ENCODE data around the gene HNRNPA3.
A peak's percentile ranks its signal among the peaks of the same experiment; 100 is the strongest.
"Not testable (repeated sequence)": the region's sequence is repeated elsewhere in the genome, so short reads cannot be mapped to it uniquely, and the experiment has no call there.

Gene HNRNPA3

DNA sequence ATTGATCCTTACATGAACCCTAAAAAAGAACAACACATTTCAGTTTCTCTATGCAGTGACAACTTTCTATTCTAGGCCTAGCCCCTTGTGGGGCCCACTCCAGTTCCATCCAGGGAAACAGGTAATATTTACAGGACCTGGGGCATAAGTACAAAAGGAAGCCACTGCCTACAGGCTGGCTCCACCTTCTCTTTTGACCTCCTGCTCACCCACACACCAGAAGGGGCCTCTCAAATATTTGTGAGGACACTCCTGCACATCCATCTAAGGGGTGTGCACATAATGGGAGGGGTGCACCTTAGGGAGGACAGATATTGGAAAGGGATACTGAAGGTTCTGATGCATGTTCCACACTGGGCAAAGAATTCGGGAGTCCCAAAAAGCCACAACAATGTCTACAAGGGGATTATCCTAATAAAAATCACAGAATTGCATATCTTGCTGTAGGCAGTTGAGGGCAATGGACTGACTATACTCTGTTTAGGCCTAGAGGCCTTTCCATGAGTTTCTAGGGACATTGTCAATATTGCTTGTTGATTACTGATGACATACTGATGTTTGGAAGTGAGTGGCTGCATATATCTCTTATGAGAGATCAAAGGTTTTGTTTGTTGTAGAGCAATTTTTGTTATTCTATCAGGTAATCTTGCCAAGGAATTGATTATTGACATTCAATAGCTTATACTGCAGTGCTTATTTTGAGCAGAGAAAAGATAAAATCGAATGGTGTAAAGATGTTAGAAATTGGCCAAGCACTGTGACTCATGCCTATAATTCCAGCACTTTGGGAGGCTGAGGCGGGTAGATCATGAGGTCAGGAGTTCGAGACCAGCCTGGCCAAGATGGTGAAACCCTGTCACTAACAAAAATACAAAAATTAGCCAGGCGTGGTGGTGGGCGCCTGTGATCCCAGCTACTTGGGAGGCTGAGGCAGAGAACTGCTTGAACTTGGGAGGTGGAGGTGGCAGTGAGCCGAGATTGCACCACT is 23.8 kb upstream of the HNRNPA3 start:
- DNase-seq (ENCODE audit: low spot score): no peak

DNA sequence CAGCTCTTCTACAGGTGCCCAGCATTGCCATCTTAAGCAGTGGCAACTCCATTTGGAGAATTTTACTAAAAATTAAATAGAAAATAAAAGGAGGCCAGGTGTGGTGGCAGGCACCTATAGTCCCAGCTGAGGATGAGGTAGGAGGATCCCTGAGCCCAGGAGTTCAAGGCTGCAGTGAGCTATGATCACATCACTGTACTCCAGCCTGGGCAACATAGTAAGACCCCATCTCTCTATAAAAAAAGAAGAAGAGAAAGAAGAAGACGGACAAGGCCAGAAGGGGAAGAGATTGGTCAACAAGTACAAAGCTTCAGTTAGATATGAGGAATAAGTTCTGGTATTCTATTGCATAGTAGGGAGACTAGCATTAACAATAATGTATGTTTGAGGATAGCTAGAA is 21.7 kb upstream of the HNRNPA3 start:
- no peak for DNase-seq (ENCODE audit: low spot score)

DNA sequence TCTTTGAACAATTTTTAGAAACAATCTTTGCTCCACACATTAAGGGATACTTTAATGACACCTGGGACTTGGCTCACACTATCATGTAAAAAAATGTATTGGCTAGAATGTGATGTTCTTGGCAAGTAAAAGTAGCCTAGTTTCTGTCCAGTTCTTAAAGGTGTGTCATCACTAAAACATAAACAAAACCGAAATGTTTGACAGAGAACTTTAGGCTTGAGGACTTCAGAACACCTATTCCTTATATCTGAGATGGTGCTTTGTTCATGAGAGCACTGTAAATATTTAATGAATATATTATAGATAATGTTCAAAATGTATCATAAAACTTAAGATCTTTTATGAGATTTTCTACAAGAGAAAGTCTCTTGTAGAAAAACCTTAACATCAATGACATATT is 19.8 kb upstream of the HNRNPA3 start:
- no peak for DNase-seq (ENCODE audit: low spot score)

GRCh38 chr2:177193240-177193639 is 19.4 kb upstream of the HNRNPA3 start:
- no peak for DNase-seq (ENCODE audit: low spot score)

GRCh38 chr2:177195194-177195593 is 17.4 kb upstream of the HNRNPA3 start:
- DNase-seq (ENCODE audit: low spot score): peak; percentile 20

- DNase-seq (ENCODE audit: low spot score): not testable (repeated sequence)
These were observed 12.2 kb upstream of the HNRNPA3 start for GRCh38 chr2:177200419-177200818.

GRCh38 chr2:177201919-177202346 is 10.7 kb upstream of the HNRNPA3 start:
- DNase-seq (ENCODE audit: low spot score): no peak

GRCh38 chr2:177204417-177204816 is 8.2 kb upstream of the HNRNPA3 start:
- no peak for DNase-seq (ENCODE audit: low spot score)

GRCh38 chr2:177207101-177207500 is 5.5 kb upstream of the HNRNPA3 start:
- no peak for DNase-seq (ENCODE audit: low spot score)

DNA sequence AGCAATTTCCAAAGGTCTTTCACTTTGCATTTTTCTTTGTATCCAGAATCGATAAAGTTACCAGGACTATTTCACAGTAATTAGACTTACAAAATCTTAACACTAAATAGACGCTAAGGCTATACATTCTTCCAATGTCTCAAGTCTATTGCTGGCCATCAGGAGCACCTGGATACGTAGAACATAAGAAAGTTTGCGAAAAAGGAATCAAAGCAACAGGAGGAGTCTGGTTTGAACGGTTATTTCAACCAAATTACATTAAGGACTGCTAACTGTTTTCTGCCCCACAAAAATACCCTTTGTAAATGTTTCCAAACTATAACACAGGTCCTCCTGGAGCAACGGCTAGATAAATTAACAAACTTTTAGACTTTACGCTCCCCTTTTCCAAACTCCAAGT is 1.4 kb upstream of the HNRNPA3 start:
- DNase-seq (ENCODE audit: low spot score): no peak

- peak; percentile 16 for DNase-seq (ENCODE audit: low spot score)
These were observed 953 bp upstream of the HNRNPA3 start for GRCh38 chr2:177211576-177212105.

- peak; percentile 75 for DNase-seq (ENCODE audit: low spot score)
These were observed 580 bp downstream of the HNRNPA3 start for GRCh38 chr2:177212891-177213856.

- DNase-seq (ENCODE audit: low spot score): no peak
These were observed 4.8 kb downstream of the HNRNPA3 start for GRCh38 chr2:177217247-177217843.

- not testable (repeated sequence) for DNase-seq (ENCODE audit: low spot score)
These were observed 7.2 kb downstream of the HNRNPA3 start for GRCh38 chr2:177219787-177220186.

DNA sequence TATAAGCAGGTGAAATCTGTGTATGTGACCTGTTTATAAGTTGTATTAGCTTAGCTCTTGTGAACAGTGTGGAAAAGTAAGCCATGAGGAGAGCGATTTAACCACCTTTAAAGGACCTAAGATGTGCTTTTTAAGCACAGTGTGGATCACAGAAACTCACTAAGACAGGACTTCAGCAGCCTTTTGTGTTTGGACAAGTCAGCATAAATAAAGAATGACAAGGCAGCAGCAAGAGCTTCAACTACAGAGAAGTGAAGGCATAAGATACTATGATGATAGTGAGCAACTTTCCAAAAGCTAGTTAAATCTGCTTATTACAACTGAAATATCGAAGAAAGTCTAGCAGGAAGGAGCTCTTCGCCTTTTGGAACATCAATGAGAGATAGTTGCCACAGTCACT is 8.9 kb downstream of the HNRNPA3 start:
- DNase-seq (ENCODE audit: low spot score): no peak

- no peak for DNase-seq (ENCODE audit: low spot score)
These were observed 9.4 kb downstream of the HNRNPA3 start for GRCh38 chr2:177221970-177222369.

DNA sequence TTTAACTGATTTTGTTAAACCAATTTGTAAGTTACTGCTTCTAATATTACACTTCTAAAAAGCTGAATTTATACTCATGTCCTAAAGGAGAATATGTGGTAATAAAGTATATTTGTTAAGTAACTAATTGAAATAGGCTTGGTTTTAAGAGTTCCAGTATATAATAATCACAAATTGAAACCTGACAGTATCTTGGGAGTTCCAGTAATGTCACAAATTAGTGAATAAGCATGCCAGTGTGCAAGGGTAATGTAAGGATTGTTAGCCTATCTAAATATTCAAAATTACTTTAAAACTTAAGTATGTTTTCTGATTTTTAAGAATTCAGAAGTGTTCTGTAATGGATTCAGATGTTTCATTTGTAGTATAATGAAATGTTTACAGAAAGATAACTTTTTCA is 10.8 kb downstream of the HNRNPA3 start:
- DNase-seq (ENCODE audit: low spot score): not testable (repeated sequence)

GRCh38 chr2:177225965-177226360 is 13.4 kb downstream of the HNRNPA3 start:
- DNase-seq (ENCODE audit: low spot score): peak; percentile 25

- no peak for DNase-seq (ENCODE audit: low spot score)
These were observed 17.0 kb downstream of the HNRNPA3 start for GRCh38 chr2:177229442-177230242.

- DNase-seq (ENCODE audit: low spot score): no peak
These were observed 18.7 kb downstream of the HNRNPA3 start for GRCh38 chr2:177231270-177231669.

All from cerebellar cortex (tissue), 1 donor.